Parathyroid adenoma (tissue), 2 donors: ENCODE results near the gene NPR1.

Experiments
- H2AFZ ChIP-seq: fragments of 300-600 bp; sonication (generic); one replicate; pipeline ENCODE4 v1.7.0; 2017; ENCODE audit warnings: antibody characterized with exemption, mild to moderate bottlenecking
- H3K27ac ChIP-seq: fragments of 300-600 bp; sonication (generic); one replicate; pipeline ENCODE4 v1.7.0; 2017
- H3K27me3 ChIP-seq: fragments of 300-600 bp; sonication (generic); one replicate; pipeline ENCODE4 v1.7.0; 2017; ENCODE audit warnings: low read length; ENCODE audit not compliant: control insufficient read depth, insufficient read depth
- H3K36me3 ChIP-seq: fragments of 300-600 bp; sonication (generic); one replicate; pipeline ENCODE4 v1.7.0; 2017; ENCODE audit warnings: low read length; ENCODE audit not compliant: control insufficient read depth, insufficient read depth
- H3K4me1 ChIP-seq: fragments of 300-600 bp; sonication (generic); one replicate; pipeline ENCODE4 v1.7.0; 2017; ENCODE audit warnings: control low read depth
- H3K4me2 ChIP-seq: fragments of 300-600 bp; sonication (generic); one replicate; pipeline ENCODE4 v1.7.0; 2017; ENCODE audit warnings: low read length
- H3K4me3 ChIP-seq: fragments of 300-600 bp; sonication (generic); one replicate; pipeline ENCODE4 v1.7.0; 2017; ENCODE audit warnings: low read depth, low read length
- H3K79me2 ChIP-seq: fragments of 300-600 bp; sonication (generic); one replicate; pipeline ENCODE4 v1.7.0; 2017; ENCODE audit warnings: control low read depth
- H3K9ac ChIP-seq: fragments of 300-600 bp; sonication (generic); one replicate; pipeline ENCODE4 v1.7.0; 2017; ENCODE audit warnings: mild to moderate bottlenecking
- H3K9me3 ChIP-seq: fragments of 300-600 bp; sonication (generic); one replicate; pipeline ENCODE4 v1.7.0; 2017; ENCODE audit warnings: low read length; ENCODE audit not compliant: control insufficient read depth
- TF ChIP-seq, protein P1 (sequence below): fragments of 300-600 bp; sonication (generic); IDR thresholded peaks from one replicate; pipeline ENCODE4 v1.7.0; 2017; ENCODE audit warnings: antibody characterized with exemption, mild to moderate bottlenecking
- donor health status: primary hyperparathyroidism.

NPR1 gene

DNA sequence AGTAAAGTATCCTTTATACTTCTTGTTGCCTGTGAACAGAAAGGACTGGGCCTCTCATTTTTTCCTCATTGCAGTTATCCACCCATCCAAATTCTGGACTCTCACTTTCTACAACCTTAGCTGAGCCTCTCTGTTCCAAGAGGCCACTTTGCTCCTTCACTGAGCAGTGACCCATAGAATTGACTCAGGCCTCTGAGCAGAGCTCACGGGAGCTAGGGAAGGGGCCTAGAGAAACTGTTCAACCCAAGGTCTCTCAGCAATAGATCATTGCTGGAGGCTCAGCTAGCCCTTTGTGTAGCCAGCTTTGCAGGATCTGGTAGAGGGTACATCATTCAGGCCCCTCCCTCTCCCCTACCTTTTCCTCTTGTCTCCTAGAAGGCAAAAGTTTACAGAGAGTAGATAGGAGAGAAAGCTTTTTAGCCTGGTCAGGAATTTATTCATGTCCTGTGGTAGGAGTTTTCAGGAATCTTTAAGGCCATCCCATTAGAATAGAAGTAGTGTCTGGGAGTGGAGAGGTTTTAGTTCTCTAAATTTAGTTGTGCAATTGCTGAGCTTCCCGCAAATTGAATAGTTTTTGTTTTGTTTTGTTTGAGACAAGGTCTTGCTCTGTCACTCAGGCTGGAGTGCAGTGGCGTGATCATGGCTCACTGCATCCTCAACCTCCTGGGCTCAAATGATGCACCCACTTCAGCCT lies 56.1 kb downstream of the NPR1 start:
- Histone ChIP-seq H3K27me3 (no peaks in the 10 kb centered on the region), H2AFZ (no peak overlapping the region), H3K36me3 (no peaks in the 10 kb centered on the region), H3K4me2 (no peak overlapping the region), H3K4me1 (no peaks in the 10 kb centered on the region), H3K27ac (no peak overlapping the region), H3K79me2 (no peaks in the 10 kb centered on the region), H3K4me3 (no peak overlapping the region), H3K9me3 (no peaks in the 10 kb centered on the region), H3K9ac (no peak overlapping the region)
- TF ChIP-seq, protein P1, sequence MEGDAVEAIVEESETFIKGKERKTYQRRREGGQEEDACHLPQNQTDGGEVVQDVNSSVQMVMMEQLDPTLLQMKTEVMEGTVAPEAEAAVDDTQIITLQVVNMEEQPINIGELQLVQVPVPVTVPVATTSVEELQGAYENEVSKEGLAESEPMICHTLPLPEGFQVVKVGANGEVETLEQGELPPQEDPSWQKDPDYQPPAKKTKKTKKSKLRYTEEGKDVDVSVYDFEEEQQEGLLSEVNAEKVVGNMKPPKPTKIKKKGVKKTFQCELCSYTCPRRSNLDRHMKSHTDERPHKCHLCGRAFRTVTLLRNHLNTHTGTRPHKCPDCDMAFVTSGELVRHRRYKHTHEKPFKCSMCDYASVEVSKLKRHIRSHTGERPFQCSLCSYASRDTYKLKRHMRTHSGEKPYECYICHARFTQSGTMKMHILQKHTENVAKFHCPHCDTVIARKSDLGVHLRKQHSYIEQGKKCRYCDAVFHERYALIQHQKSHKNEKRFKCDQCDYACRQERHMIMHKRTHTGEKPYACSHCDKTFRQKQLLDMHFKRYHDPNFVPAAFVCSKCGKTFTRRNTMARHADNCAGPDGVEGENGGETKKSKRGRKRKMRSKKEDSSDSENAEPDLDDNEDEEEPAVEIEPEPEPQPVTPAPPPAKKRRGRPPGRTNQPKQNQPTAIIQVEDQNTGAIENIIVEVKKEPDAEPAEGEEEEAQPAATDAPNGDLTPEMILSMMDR: no peak

DNA sequence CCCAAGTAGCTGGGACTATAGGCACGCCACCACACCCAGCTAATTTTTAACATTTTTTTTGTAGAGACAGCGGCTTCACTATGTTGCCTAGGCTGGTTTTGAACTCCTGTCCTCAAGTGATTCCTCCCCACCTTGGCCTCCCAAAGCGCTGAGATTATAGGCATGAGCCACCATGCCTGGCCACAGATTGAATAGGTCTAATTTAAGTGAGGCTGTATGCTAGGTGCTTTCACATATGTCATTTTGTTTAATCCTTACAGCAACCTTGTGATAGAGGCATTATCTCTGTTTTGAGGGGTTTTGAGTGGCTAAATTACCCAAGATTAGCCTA lies 56.6 kb downstream of the NPR1 start:
- Histone ChIP-seq H3K4me3 (no peak overlapping the region), H3K9ac (no peak overlapping the region), H3K27ac (no peak overlapping the region), H2AFZ (no peak overlapping the region), H3K9me3 (no peaks in the 10 kb centered on the region), H3K27me3 (no peaks in the 10 kb centered on the region), H3K4me2 (no peak overlapping the region), H3K4me1 (no peaks in the 10 kb centered on the region), H3K79me2 (no peaks in the 10 kb centered on the region), H3K36me3 (no peaks in the 10 kb centered on the region)
- TF ChIP-seq, protein P1: no peak

DNA sequence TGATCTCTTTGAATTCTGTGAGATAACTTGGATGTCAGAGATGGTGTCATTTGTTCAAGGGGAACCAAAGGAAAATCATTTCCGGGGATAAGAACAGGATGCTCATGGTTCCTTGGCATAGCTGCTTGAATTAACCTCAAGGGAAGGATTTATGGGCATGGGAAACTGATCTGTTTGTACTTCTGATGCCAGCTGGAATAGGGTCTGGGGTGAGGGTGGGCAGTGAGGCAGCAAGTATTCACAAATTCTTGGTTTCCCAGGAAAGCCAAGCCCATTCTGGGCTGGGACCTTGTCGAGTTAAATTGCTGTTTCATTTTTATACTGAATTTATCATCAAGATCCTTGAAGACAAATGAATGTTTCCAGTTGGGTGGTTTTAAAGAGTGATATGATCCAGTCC lies 63.5 kb downstream of the NPR1 start:
- Histone ChIP-seq H2AFZ (no peak overlapping the region), H3K27ac (no peak overlapping the region), H3K27me3 (no peaks in the 10 kb centered on the region), H3K9ac (no peak overlapping the region), H3K36me3 (no peaks in the 10 kb centered on the region), H3K79me2 (no peaks in the 10 kb centered on the region), H3K9me3 (no peaks in the 10 kb centered on the region), H3K4me3 (no peak overlapping the region), H3K4me2 (no peak overlapping the region), H3K4me1 (no peaks in the 10 kb centered on the region)
- TF ChIP-seq, protein P1: no peak

DNA sequence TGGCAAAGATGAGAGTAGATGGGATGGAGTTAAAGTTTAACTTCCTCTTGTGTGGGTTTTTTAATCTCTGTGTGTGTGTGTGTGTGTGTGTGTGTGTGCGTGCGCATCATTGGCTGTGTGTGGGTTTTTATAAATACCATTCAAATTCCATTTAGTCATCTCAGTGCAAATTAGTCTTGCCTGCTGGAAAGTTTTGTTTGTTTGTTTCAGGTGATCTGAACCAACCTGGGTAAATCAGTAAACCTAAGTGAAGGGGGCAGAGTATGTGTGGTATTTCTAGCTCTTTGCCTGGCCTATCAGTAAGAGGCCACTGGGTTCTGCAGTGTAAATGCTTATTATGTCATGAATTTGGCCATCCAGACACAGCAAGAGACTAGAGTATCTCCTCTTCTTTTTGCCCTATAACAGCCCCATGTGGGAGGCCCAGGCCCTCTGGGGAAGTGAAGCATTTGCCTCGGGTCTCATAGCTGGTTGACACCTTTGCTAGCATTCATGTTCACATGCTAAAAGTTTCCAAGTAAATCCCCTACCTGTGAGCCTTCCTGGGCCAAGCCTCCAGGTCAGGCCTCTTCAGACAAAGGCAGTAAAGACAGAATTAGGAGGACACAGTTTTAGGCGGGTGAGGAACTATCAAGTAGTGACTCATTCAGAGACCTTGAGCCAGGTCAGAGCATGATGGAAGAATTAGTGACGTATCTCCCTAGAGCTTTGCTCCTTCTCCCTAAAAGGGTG lies 64.1 kb downstream of the NPR1 start:
- no peak overlapping the region for H3K9ac ChIP-seq
- H3K36me3 ChIP-seq: no peaks in the 10 kb centered on the region
- H3K4me2 ChIP-seq: no peak overlapping the region
- H3K9me3 ChIP-seq: no peaks in the 10 kb centered on the region
- no peak overlapping the region for H2AFZ ChIP-seq
- no peaks in the 10 kb centered on the region for H3K27me3 ChIP-seq
- no peaks in the 10 kb centered on the region for H3K79me2 ChIP-seq
- no peak overlapping the region for H3K4me3 ChIP-seq
- H3K27ac ChIP-seq: no peak overlapping the region
- TF ChIP-seq, protein P1: no peak
- H3K4me1 ChIP-seq: no peaks in the 10 kb centered on the region
